ENCODE data around the gene SAP30BP.

Gene SAP30BP

GRCh38 chr17:75650874-75651273 lies 16.3 kb upstream of the SAP30BP start:
- no peak for DNase-seq

DNA sequence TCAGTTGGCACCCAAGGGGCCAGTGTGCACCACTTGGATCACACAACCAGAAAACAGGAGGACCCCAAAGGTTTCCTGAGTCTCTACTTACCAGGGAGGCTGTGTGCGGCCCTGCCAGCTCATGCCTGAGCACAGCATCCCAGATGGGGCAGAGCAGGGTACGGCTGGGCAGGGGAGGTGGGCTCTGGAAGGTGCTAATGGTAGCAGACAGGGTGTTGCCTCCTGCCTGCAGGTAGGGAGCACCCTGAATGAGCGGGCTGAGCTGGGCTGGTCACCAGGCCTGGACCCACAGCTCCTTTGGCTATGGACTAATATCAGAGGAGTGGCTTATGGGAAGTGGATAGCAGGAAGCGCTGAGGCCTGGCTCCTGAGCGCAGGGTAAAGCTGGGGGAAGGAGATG lies 14.8 kb upstream of the SAP30BP start:
- DNase-seq: no peak

DNA sequence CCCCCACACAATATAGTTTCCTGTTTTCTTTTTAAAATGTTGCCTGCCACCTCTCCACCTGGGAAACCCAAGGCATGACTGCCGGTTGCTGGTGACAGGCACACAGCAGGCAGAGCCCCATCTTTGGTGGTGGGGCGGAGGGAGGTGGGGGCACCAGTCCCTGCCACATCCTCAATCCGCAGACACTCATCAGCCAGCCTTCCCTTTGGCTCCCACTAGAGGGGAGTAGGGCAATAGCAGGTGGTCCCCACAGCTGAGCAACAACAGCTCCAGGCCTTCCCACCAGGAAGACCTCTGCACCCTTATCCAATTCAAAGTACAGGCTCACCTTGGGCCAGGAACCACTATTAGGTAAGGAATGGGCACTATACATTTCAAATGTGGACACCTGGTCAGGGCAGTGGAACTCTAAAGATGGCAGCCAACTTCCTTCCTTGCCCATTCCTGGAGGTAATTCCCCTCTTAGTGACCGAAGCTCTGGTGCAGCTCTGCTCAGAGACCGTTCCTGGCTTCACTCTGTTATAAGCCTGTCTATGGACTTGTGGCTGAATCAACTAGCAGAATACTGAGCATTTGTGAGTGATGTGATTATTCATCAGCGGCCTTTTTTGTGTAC lies 14.1 kb upstream of the SAP30BP start:
- peak; percentile 41 for DNase-seq

DNA sequence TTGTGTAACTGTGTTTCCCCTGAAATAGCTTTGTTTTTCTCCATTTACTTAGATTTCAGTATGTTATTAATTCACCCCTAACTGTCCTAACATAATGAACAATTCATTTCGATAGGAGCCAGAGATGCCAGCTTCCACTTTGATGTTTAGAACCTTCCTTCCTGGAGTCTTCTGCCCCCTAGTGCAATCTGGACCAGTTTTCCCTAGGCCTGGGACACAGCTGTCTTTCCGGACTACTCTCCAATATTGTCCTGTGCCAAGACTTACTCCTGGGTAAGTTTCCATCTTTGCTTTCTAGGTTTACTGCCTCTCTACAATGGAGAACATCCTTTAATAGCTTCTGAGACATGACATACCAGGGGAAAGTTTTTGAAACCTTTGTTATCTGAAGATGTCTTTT lies 13.0 kb upstream of the SAP30BP start:
- no peak for DNase-seq

DNA sequence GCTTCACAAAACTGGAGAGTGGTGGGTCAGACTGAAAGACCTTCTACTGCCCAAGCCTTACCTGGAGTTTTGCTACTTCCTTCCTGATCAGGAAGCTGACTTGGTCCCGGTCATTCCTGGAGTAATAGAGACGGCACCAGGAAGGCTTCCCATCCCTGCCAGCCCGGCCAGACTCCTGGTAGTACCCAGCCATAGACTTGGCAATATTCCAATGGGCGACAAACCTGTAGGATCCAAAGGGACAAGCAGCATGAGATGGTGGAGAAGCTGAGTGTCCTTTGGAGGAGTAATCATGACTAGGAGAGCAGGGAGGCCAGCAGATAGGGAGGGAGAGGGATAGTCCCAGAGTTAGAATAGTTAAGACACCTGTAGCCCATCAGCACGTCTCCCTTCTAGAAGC lies 8.9 kb upstream of the SAP30BP start:
- DNase-seq: no peak

GRCh38 chr17:75661531-75661930 lies 5.6 kb upstream of the SAP30BP start:
- no peak for DNase-seq

- DNase-seq: no peak
These were observed 4.6 kb upstream of the SAP30BP start for GRCh38 chr17:75662511-75662910.

- DNase-seq: no peak
These were observed 3.0 kb upstream of the SAP30BP start for GRCh38 chr17:75664099-75664549.

GRCh38 chr17:75665981-75666380 lies 1.2 kb upstream of the SAP30BP start:
- no peak for DNase-seq

DNA sequence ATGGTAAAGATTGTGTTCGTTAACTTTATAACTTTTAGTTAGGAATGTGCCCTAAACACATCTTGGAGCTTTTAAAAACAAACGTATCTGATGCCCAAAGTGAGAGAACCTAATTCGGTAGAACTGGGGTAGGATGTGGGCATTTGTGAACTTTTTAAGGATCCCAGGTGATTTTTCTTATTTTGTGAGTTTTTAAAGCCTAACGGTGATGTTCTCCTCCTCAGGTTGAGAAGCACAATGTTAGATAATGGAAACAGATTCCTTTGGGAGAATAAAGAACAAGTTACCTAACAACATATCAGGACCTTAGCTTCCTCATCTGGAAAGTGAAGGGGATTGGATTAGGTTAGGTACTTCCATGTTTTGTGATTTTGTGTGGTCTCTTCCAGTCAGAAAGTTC lies 687 bp downstream of the SAP30BP start:
- DNase-seq: no peak

- DNase-seq: no peak
These were observed 1.4 kb downstream of the SAP30BP start for GRCh38 chr17:75668489-75668888.

- no peak for DNase-seq
These were observed 3.7 kb downstream of the SAP30BP start for GRCh38 chr17:75670868-75671267.

DNA sequence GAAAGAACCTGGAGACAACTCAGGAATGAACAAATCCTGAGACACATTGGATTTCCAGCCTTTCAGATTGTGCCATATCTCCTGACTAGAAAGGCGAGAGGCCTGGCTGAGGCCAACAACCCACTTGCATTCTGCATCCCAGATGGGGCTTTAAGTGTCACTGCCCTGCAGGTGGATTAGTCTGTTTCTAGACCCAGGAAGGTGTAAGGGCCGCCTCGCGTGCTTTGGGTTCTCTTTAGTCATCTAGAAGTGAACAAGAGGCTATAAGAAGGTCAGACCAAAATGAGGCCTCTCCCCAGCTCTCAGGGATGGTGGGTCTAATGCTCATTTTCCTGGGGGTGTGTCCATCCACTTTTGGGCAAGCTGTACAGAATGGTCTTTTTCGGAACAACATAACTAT lies 4.9 kb downstream of the SAP30BP start:
- DNase-seq: no peak

- no peak for DNase-seq
These were observed 6.3 kb downstream of the SAP30BP start for GRCh38 chr17:75673487-75673886.

DNA sequence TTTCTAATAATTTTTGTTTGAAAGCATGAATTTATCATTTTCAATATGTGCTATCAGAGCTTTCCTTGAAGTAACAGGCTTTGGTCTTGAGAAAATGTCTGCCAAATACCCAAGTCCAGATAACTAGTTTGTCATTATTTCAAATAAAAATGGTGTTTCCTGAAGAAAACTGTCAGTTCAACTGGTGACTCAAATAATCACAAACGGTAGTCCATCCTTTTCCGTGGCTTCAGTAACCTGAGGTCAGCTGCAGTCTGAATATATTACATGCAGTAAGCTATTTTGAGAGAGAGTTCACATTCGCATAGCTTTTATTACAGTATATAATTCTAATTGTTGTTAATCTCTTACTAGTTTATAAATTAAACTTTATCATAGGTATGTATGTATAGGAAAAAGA lies 9.3 kb downstream of the SAP30BP start:
- DNase-seq: no peak

DNA sequence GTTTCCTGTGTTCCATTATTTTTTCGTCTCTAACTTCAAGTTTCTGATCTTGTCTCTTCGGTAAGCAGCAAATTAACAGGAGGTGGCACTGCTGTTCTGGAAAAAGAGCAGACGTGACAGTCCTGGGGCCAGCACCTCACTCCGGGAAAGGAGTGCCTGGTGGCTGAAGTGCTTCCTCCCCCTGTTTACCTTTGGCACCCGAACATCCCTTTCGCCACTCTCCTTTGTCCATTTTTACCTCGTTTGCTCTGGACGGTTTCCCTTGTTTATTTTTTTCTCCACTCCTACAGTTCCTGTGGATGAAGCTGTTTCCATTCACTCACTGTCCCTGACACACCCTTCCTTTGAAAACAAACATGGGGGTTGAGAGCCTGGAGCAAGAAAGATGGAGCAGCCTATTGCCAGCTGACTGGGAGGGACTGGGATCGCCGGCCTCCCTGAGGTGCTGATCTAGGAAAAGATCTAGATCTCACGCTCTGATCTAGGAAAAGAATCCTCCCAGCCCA lies 12.6 kb downstream of the SAP30BP start:
- peak; percentile 38 for DNase-seq

- DNase-seq: no peak
These were observed 13.3 kb downstream of the SAP30BP start for GRCh38 chr17:75680431-75680830.

DNA sequence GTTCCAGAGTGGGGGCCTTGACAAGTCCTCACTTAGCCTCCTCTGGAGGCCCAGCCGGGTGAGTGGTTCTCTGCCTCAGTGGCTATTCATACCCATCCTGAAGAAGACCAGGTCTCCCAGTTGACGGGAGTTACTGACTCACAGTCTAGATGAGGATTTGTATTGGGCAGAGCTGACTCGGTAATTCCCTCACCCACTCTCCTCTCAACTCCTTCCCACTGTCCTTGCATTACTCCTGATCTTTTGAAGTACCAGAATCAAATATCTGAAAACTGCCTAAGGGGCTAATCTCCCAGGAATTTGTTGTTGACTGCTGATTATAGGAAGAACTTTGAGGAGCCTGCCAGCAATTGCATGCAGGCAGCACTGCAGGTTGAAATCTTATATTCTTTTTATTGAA lies 14.2 kb downstream of the SAP30BP start:
- DNase-seq: peak; percentile 77

DNA sequence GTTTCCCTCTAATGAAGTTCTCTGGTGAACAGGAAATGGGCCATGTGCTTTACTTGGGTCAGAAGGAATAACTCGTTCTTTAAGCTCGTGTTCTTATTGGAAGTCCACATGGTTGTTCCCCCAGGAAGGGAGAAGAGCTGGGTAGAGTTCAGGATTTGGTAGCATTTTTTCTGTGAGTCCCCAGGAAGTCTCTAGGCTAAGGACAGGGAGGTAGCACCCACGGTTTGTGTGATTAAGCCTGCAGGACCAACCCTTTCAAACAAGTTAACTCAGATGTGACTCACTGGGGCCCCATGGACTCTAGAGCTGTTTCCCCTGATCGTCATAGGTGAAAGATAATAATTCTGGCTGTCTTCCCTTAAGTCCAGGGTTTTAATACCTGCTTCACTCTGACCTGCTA lies 16.4 kb downstream of the SAP30BP start:
- DNase-seq: peak; percentile 85

DNA sequence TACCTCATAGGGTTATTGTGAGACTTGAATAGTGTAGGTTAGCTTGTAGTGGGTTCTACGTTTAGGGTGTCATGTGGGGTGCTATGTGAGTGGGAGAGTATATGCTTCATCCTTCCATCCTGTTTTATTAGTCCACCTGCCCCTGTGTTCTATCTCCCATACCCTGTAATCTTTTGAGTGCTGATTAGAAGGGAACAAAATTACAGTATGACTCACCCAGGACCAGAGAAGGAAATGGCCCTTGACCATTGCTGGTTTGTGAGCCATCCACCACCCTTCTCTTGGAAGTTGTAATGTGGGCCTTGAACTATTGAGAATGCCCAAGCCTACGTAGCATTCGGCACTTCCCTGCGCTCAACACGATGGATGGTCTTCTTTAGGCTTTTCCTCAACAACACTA lies 17.1 kb downstream of the SAP30BP start:
- peak; percentile 51 for DNase-seq

DNA sequence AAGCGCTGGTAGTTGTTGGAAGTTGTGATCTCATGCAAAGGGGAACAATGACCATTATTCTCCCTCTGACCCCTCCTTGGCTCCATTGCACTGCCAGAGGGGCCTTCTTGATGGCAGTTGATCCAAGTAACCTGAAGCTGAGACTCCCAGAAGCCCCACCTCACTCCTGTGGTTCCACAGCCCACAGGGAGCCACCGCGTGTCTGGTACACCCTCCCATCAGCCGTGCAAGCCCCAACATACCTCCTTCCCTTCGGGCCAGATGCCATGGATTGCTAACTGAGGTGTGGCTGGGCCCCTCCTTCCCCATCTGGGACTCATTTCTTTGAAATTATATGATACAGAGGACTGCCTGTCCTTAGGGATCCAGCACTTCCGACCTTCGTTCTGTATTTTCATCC lies 17.8 kb downstream of the SAP30BP start:
- DNase-seq: peak; percentile 54

DNA sequence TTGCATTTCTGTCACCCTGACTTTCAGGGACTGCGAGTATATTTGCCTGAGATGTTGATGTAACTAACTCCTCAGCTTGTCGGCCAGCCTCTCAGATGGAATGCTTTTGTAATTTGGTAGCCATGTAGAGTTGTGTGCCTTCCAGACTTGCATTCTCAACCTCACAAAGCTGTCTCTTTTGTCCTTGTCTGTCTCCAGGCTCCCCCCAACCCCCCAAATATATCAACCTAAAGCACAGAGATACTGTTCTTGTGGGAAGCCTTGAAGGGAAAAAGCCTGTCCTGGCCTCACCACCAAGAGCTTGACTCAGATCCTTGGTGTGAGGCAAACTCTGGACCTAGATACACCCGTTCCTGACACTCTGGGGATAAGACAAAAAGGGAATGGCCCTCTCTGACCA lies 18.4 kb downstream of the SAP30BP start:
- DNase-seq: no peak

- no peak for DNase-seq
These were observed 21.2 kb downstream of the SAP30BP start for GRCh38 chr17:75688209-75688825.

DNA sequence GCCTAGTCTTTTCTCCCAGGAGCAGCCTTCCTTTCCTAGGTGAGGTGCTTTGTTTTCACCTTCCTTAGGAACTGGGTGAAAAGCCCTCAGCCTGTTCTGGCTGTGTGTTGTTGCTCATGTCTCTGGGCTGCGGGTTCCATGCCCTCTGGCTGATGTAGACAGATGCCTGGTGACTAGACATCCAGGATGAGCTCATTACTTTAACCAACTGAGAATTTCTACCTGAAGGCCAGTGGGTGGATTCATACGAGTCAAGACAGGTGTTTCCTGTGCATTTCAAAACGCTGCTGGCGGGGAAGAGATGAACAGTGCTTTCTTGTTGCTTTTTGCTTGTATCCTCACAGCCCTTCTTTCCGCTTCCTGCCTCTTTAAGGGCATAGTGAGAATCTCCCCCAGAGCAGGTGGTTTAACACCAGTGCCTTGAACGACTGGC lies 22.3 kb downstream of the SAP30BP start:
- peak; percentile 42 for DNase-seq

GRCh38 chr17:75691371-75691791 lies 24.2 kb downstream of the SAP30BP start:
- peak; percentile 63 for DNase-seq

Data from EL (cell line).